WTC11 (cell line): ENCODE measurements around the gene ASTN1. TPM values are rescaled to one million over a fixed set of nuclear protein-coding genes. Genes with fewer than 3 reads are reported as not detected.

ENCODE experiments used
- ATAC-seq: fragments of 200-7000 bp; cut with Tn5 transposase; 2 replicates; pipeline ENCODE4 v1.10.0; 2021; ENCODE audit warnings: mild to moderate bottlenecking, moderate library complexity
- CTCF ChIA-PET: fragments of 300-600 bp; sonication (Branson Sonifier 250); formaldehyde crosslinking; loops from one replicate; lab custom pipeline; 2021; ENCODE audit warnings: antibody characterized with exemption; lab: Charles Lee
- POLR2A ChIA-PET: fragments of 350-600 bp; sonication (Branson Sonifier 250); formaldehyde crosslinking; loops from one replicate; lab custom pipeline; 2021; ENCODE audit warnings: antibody characterized with exemption; lab: Charles Lee
- DNase-seq: peaks from one replicate; pipeline ENCODE4 v3.0.0; 2021; ENCODE audit warnings: low spot score
- H3K27ac Mint-ChIP-seq: 2 replicates; pipeline ENCODE4 v1.8.0; 2021; ENCODE audit warnings: mixed read lengths
- H3K27me3 Mint-ChIP-seq: 2 replicates; pipeline ENCODE4 v1.8.0; 2021; ENCODE audit warnings: low read depth, mild to moderate bottlenecking, moderate library complexity, mixed read lengths
- H3K36me3 Mint-ChIP-seq: 2 replicates; pipeline ENCODE4 v1.8.0; 2021; ENCODE audit warnings: mixed read lengths
- H3K4me1 Mint-ChIP-seq: 2 replicates; pipeline ENCODE4 v1.8.0; 2022; ENCODE audit warnings: mixed read lengths
- H3K4me3 Mint-ChIP-seq: 2 replicates; pipeline ENCODE4 v1.8.0; 2021; ENCODE audit warnings: mild to moderate bottlenecking, moderate library complexity, mixed read lengths
- H3K9me3 Mint-ChIP-seq: 2 replicates; pipeline ENCODE4 v1.8.0; 2021; ENCODE audit warnings: mixed read lengths
- ATF6 ChIP-seq: sonication (generic); formaldehyde crosslinking; IDR thresholded peaks from 2 replicates; pipeline ENCODE4 v1.8.1; 2023; ENCODE audit warnings: mild to moderate bottlenecking, missing genetic modification reagents
- CDX4 ChIP-seq: fragments of 250-450 bp; sonication (Bioruptor Pico); IDR thresholded peaks from 2 replicates; pipeline ENCODE4 v1.9.0; 2021; ENCODE audit warnings: moderate library complexity, mild to moderate bottlenecking, inconsistent platforms, borderline replicate concordance
- CTCF ChIP-seq: fragments of 200-600 bp; IDR thresholded peaks from 2 replicates; pipeline ENCODE4 v1.8.0; 2022; ENCODE audit warnings: antibody characterized with exemption
- E2F4 ChIP-seq: sonication (generic); formaldehyde crosslinking; IDR thresholded peaks from 2 replicates; pipeline ENCODE4 v1.8.1; 2022; ENCODE audit warnings: low read depth, mild to moderate bottlenecking, moderate library complexity, missing genetic modification reagents, borderline replicate concordance
- FOXJ3 ChIP-seq: sonication (generic); formaldehyde crosslinking; IDR thresholded peaks from 2 replicates; pipeline ENCODE4 v1.9.0; 2021; ENCODE audit warnings: missing genetic modification reagents, mild to moderate bottlenecking, borderline replicate concordance
- GTF2I ChIP-seq: fragments of 250-450 bp; sonication (Bioruptor Pico); conservative IDR thresholded peaks from 2 replicates; pipeline ENCODE4 v1.4.0; 2021; ENCODE audit warnings: mild to moderate bottlenecking
- HMGA2 ChIP-seq: fragments of 250-450 bp; sonication (Bioruptor Pico); IDR thresholded peaks from 2 replicates; pipeline ENCODE4 v1.4.0; 2021; ENCODE audit warnings: mild to moderate bottlenecking, moderate library complexity
- HMGXB4 ChIP-seq: sonication (generic); formaldehyde crosslinking; IDR thresholded peaks from 2 replicates; pipeline ENCODE4 v1.8.1; 2023; ENCODE audit warnings: mild to moderate bottlenecking, moderate library complexity, missing genetic modification reagents
- NFATC4 ChIP-seq: fragments of 250-450 bp; sonication (Bioruptor Pico); IDR thresholded peaks from 2 replicates; pipeline ENCODE4 v1.9.0; 2021; ENCODE audit warnings: mild to moderate bottlenecking
- NFE2L1 ChIP-seq: sonication (generic); formaldehyde crosslinking; IDR thresholded peaks from 2 replicates; pipeline ENCODE4 v1.8.1; 2023; ENCODE audit warnings: missing genetic modification reagents
- NFYB ChIP-seq: sonication (generic); formaldehyde crosslinking; conservative IDR thresholded peaks from 2 replicates; pipeline ENCODE4 v1.8.0; 2022; ENCODE audit warnings: low read depth, missing genetic modification reagents
- NR2C2 ChIP-seq: sonication (generic); formaldehyde crosslinking; IDR thresholded peaks from 2 replicates; pipeline ENCODE4 v1.8.0; 2022; ENCODE audit warnings: mild to moderate bottlenecking, missing genetic modification reagents
- RELA ChIP-seq: sonication (generic); formaldehyde crosslinking; IDR thresholded peaks from 2 replicates; pipeline ENCODE4 v1.8.1; 2022; ENCODE audit warnings: missing genetic modification reagents, mild to moderate bottlenecking, borderline replicate concordance
- TEAD4 ChIP-seq: sonication (generic); formaldehyde crosslinking; IDR thresholded peaks from 2 replicates; pipeline ENCODE4 v1.8.0; 2022; ENCODE audit warnings: mild to moderate bottlenecking, missing genetic modification reagents
- TP53 ChIP-seq: sonication (generic); formaldehyde crosslinking; IDR thresholded peaks from 2 replicates; pipeline ENCODE4 v1.8.1; 2023; ENCODE audit warnings: mild to moderate bottlenecking, missing genetic modification reagents
- ZBTB21 ChIP-seq: sonication (generic); formaldehyde crosslinking; IDR thresholded peaks from 2 replicates; pipeline ENCODE4 v1.8.1; 2023; ENCODE audit warnings: mild to moderate bottlenecking, missing genetic modification reagents, borderline replicate concordance
- ZMAT4 ChIP-seq: fragments of 250-450 bp; sonication (Bioruptor Pico); IDR thresholded peaks from 2 replicates; pipeline ENCODE4 v1.9.0; 2021; ENCODE audit warnings: mild to moderate bottlenecking
- ZNF232 ChIP-seq: sonication (generic); formaldehyde crosslinking; IDR thresholded peaks from 2 replicates; pipeline ENCODE4 v1.8.0; 2022; ENCODE audit warnings: mild to moderate bottlenecking, missing genetic modification reagents
- ZNF317 ChIP-seq: sonication (generic); formaldehyde crosslinking; IDR thresholded peaks from 2 replicates; pipeline ENCODE4 v1.8.1; 2023; ENCODE audit warnings: low read depth, mild to moderate bottlenecking, moderate library complexity, missing genetic modification reagents, borderline replicate concordance
- ZNF423 ChIP-seq: fragments of 250-450 bp; sonication (Bioruptor Pico); IDR thresholded peaks from 2 replicates; pipeline ENCODE4 v2.1.2; 2022; ENCODE audit warnings: mild to moderate bottlenecking, moderate library complexity
- total RNA-seq: library from RNA; stranded (reverse); gene quantifications from 3 replicates; pipeline ENCODE4 v1.2.3, GENCODE V29; 2021
- TF ChIP-seq, protein P1 (sequence below): sonication (generic); formaldehyde crosslinking; IDR thresholded peaks from 2 replicates; pipeline ENCODE4 v1.8.0; 2022; ENCODE audit warnings: mild to moderate bottlenecking, missing genetic modification reagents
- TF ChIP-seq, protein P2 (sequence below): fragments of 250-450 bp; sonication (Bioruptor Pico); IDR thresholded peaks from 2 replicates; pipeline ENCODE4 v2.1.2; 2022; ENCODE audit warnings: mild to moderate bottlenecking, moderate library complexity
- TF ChIP-seq, protein P3 (sequence below): fragments of 250-450 bp; sonication (Bioruptor Pico); conservative IDR thresholded peaks from 2 replicates; pipeline ENCODE4 v1.9.0; 2021; ENCODE audit warnings: mild to moderate bottlenecking

ASTN1 gene
- total RNA-seq, 1 experiment from 2014 or later: 3.4 TPM

- DNase-seq (peak; percentile 87), ATAC-seq (peak; percentile 100)
- peaks cover 6% of the 10 kb centered on the region for H3K27me3 Mint-ChIP-seq
- H3K4me1 Mint-ChIP-seq: peaks cover 11% of the 10 kb centered on the region
- CTCF ChIA-PET: interaction anchor here (1.0 to 3.7 kb wide), 4 partner anchors 11 to 273 kb away, joined by 3 to 44 read pairs (median 16); no protein-coding TSS in a partner anchor
- no peak within 1 kb of the TSS for H3K27ac Mint-ChIP-seq
- POLR2A ChIA-PET: interaction anchor here (0.6 to 1.6 kb wide), 3 partner anchors 11 to 274 kb away, joined by 3 to 7 read pairs (median 6); no protein-coding TSS in a partner anchor
- no peaks in the 10 kb centered on the region for H3K36me3 Mint-ChIP-seq
- H3K9me3 Mint-ChIP-seq: no peaks in the 10 kb centered on the region
- no peak within 1 kb of the TSS for H3K4me3 Mint-ChIP-seq
- TF ChIP-seq NFATC4 (CRISPR knock-in tag) (no peak), NR2C2 (CRISPR knock-in tag) (no peak), HMGA2 (CRISPR knock-in tag) (no peak), GTF2I (CRISPR knock-in tag) (no peak), ZBTB21 (CRISPR knock-in tag) (no peak), ZNF232 (no peak), ZNF317 (CRISPR knock-in tag) (no peak), RELA (CRISPR knock-in tag) (0 out of 2 replicates have a peak, but pooled peaks have one; percentile 28), E2F4 (CRISPR knock-in tag) (no peak), ZNF423 (CRISPR knock-in tag) (no peak), NFE2L1 (CRISPR knock-in tag) (no peak), CDX4 (no peak), TEAD4 (no peak), NFYB (peak; percentile 93), FOXJ3 (CRISPR knock-in tag) (no peak), CTCF (no peak), TP53 (CRISPR knock-in tag) (no peak), ATF6 (CRISPR knock-in tag) (no peak), HMGXB4 (CRISPR knock-in tag) (no peak), ZMAT4 (no peak)
- TF ChIP-seq, protein P1, sequence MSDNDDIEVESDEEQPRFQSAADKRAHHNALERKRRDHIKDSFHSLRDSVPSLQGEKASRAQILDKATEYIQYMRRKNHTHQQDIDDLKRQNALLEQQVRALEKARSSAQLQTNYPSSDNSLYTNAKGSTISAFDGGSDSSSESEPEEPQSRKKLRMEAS (CRISPR knock-in tag): peak; percentile 58; the same call in 1 of the 2 replicates
- TF ChIP-seq, protein P2, sequence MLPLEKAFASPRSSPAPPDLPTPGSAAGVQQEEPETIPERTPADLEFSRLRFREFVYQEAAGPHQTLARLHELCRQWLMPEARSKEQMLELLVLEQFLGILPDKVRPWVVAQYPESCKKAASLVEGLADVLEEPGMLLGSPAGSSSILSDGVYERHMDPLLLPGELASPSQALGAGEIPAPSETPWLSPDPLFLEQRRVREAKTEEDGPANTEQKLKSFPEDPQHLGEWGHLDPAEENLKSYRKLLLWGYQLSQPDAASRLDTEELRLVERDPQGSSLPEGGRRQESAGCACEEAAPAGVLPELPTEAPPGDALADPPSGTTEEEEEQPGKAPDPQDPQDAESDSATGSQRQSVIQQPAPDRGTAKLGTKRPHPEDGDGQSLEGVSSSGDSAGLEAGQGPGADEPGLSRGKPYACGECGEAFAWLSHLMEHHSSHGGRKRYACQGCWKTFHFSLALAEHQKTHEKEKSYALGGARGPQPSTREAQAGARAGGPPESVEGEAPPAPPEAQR (CRISPR knock-in tag): no peak
- TF ChIP-seq, protein P3, sequence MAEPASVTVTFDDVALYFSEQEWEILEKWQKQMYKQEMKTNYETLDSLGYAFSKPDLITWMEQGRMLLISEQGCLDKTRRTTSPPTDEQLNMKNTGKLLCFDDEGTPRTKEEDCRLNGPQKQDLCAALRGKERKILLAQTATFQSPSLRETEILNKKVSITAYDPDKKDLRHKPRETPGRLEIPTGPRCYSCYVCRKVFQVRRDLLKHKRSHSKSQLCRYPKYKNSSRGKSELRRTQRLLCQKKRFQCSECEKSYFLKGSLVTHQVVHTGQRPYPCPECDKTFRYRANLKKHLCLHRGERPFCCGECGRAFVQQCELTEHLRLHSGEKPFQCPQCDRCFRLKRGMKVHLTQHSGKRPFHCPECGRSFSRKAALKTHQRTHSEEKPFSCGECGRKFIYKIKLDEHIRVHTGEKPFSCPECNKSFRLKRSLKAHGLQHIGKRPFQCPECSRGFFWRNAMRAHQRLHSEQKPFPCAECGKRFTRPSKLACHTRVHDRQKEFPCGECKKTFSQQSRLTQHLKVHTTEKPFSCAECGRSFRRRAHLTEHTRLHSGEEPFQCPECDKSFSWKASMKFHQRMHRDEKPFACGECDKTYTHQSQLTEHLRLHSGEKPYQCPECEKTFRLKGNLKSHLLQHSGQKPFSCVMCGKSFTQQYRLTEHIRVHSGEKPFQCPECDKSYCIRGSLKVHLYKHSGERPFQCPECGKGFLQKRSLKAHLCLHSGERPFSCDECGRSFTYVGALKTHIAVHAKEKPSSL (CRISPR knock-in tag): no peak
Observed at GRCh38 chr1:177170756-177171535, 6.4 kb upstream of the ASTN1 start, which contains the start of gene BRINP2. TSS of gene BRINP2 (plus strand) at chr1:177170958. CDS start at chr1:177229877, 58,919 bp downstream.
